Lung (tissue), 12 donors: ENCODE results near the gene GTF2H1. TPM values are rescaled to one million over a fixed set of nuclear protein-coding genes. Genes with fewer than 3 reads are reported as not detected.

Experiments used
- ATAC-seq: fragments of 200-7000 bp; cut with Tn5 transposase; one replicate; pipeline ENCODE4 v1.9.1; 2020; ENCODE audit warnings: moderate number of reproducible peaks; ENCODE audit not compliant: insufficient read depth, low FRiP score
- DNase-seq, 3 donors: peaks; one replicate each; pipeline ENCODE4 v3.0.0-alpha.2; 2013 to 2017
- H3K27ac ChIP-seq, 2 donors: one replicate each; pipeline ENCODE4 v1.5.1; 2013; ENCODE audit warnings: mild to moderate bottlenecking in 2 of 2, moderate library complexity in 2 of 2, control low read depth in 1 of 2, inconsistent platforms in 1 of 2, low read depth in 1 of 2, low read length in 1 of 2
- H3K27me3 ChIP-seq, 3 donors: one replicate each; pipeline ENCODE4 v1.5.1; 2013; ENCODE audit warnings: low read length in 2 of 3; ENCODE audit not compliant: control insufficient read depth in 3 of 3, insufficient read depth in 3 of 3
- H3K36me3 ChIP-seq, 4 donors: one replicate each; pipeline ENCODE4 v1.5.1; 2013; ENCODE audit warnings: low read length in 4 of 4, mild to moderate bottlenecking in 1 of 4, moderate library complexity in 1 of 4; ENCODE audit not compliant: control insufficient read depth in 4 of 4, insufficient read depth in 4 of 4
- H3K4me1 ChIP-seq, 5 donors: one replicate each; pipeline ENCODE4 v1.5.1; 2013; ENCODE audit warnings: low read length in 5 of 5, mild to moderate bottlenecking in 2 of 5, moderate library complexity in 1 of 5; ENCODE audit not compliant: control insufficient read depth in 5 of 5, insufficient read depth in 5 of 5
- H3K4me3 ChIP-seq: one replicate; pipeline ENCODE4 v1.5.1; 2013; ENCODE audit warnings: mild to moderate bottlenecking, control low read depth, moderate library complexity
- H3K9ac ChIP-seq, 2 donors: one replicate each; pipeline ENCODE4 v1.5.1; 2013; ENCODE audit warnings: low read length in 2 of 2, control low read depth in 1 of 2; ENCODE audit not compliant: insufficient read depth in 1 of 2
- H3K9me3 ChIP-seq, 4 donors: one replicate each; pipeline ENCODE4 v1.5.1; 2013; ENCODE audit warnings: low read length in 3 of 4, mild to moderate bottlenecking in 1 of 4, moderate library complexity in 1 of 4; ENCODE audit not compliant: control insufficient read depth in 4 of 4, insufficient read depth in 3 of 4
- CTCF ChIP-seq: IDR thresholded peaks from 2 replicates; pipeline ENCODE4 v1.5.1; 2012; ENCODE audit warnings: mild to moderate bottlenecking; ENCODE audit errors: control extremely low read depth, extremely low read depth
- WGBS, 2 donors: extraction: QIAGEN DNeasy Blood & Tissue Kit; methylation state at CpG; one replicate each; pipeline ENCODE4 v1.1.7; 2013; 5-methylcytosine and 5-hydroxymethylcytosine counted together
- polyA plus RNA-seq, 2 donors: library from polyadenylated mRNA; stranded (reverse); fragments of 200-250 nt; gene quantifications; one replicate each; pipeline ENCODE4 v1.2.1, GENCODE V29; 2013
- total RNA-seq, 2 donors: library from RNA; depleted of rRNA in 1 of 2; stranded (reverse); fragments of >200 nt in 1 of 2; gene quantifications; one replicate each; pipeline ENCODE4 v1.2.1, GENCODE V29; 2014 to 2021
- donor health status: control.
- donor health status: control.
- donor health status: Bipolar disorder and iron deficiency.
- donor health status: healthy.
- donor health status: DM: yes; HTN: yes; CAD: no.

The GTF2H1 gene
- total and polyA plus RNA-seq, 4 donors: 20.2 to 87.9 (median 32.6) TPM

DNA sequence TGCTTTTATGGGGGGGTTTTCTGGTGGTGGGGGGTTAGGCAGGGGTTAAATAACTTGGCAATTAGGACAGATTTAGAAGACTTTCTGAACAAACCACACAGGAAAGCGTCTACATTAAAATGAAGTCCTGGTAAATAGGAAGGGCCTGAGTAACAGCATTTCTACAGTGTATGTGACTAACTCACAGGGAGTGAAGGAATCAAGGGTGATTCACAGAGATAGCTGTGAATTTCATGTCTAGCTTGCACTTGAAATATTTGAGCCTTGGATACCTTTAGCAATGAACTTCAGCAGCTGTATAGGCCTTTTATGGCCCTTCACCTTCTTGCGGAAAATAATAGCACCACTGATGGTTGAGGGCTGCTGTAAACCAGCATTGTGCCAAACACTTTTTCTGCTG, 45.9 kb downstream of the GTF2H1 start:
- no peaks in the 10 kb centered on the region for H3K27me3 ChIP-seq
- peaks cover 11 to 23% (median 17%) of the 10 kb centered on the region in 4 donors for H3K36me3 ChIP-seq
- H3K9me3 ChIP-seq: peaks cover 0 to 2% (median 0%) of the 10 kb centered on the region in 4 donors
- WGBS, 2 donors: 67 to 74% methylated on average over 2 of the region's 2 CpGs
- no peak for TF ChIP-seq CTCF
- DNase-seq (no peak), ATAC-seq (no peak)
- no peak overlapping the region for H3K9ac ChIP-seq
- no peaks in the 10 kb centered on the region for H3K4me1 ChIP-seq
- H3K4me3 ChIP-seq: no peak overlapping the region
- no peak overlapping the region for H3K27ac ChIP-seq

- Histone ChIP-seq H3K36me3 (peaks cover 6 to 14% (median 10%) of the 10 kb centered on the region in 4 donors), H3K9me3 (peaks cover 0 to 2% (median 0%) of the 10 kb centered on the region in 4 donors), H3K9ac (no peak overlapping the region), H3K27ac (no peak overlapping the region), H3K4me1 (no peaks in the 10 kb centered on the region), H3K27me3 (no peaks in the 10 kb centered on the region), H3K4me3 (no peak overlapping the region)
- DNase-seq (no peak), ATAC-seq (no peak)
- 61 to 63% methylated on average over 2 of the region's 2 CpGs for WGBS, 2 donors
- TF ChIP-seq CTCF: no peak
Observed at GRCh38 chr11:18369398-18369797, 47.0 kb downstream of the GTF2H1 start.

- TF ChIP-seq CTCF: no peak
- ATAC-seq (no peak), DNase-seq (no peak)
- Histone ChIP-seq H3K4me3 (no peak overlapping the region), H3K4me1 (no peaks in the 10 kb centered on the region), H3K27me3 (no peaks in the 10 kb centered on the region), H3K27ac (no peak overlapping the region), H3K9me3 (no peaks in the 10 kb centered on the region), H3K36me3 (peaks cover 0 to 3% (median under 1%) of the 10 kb centered on the region in 4 donors), H3K9ac (no peak overlapping the region)
- WGBS, 2 donors: 80 to 88% methylated on average over 2 of the region's 2 CpGs
Observed at GRCh38 chr11:18371279-18371678, 48.9 kb downstream of the GTF2H1 start.

GRCh38 chr11:18372201-18372600, 49.8 kb downstream of the GTF2H1 start:
- H3K4me1 ChIP-seq: no peaks in the 10 kb centered on the region
- no peak for ATAC-seq
- DNase-seq: no peak
- WGBS, 2 donors: 88 to 91% methylated on average over 2 of the region's 2 CpGs
- no peak overlapping the region for H3K4me3 ChIP-seq
- TF ChIP-seq CTCF: no peak
- no peaks in the 10 kb centered on the region for H3K27me3 ChIP-seq
- no peak overlapping the region for H3K27ac ChIP-seq
- H3K9me3 ChIP-seq: no peaks in the 10 kb centered on the region
- H3K9ac ChIP-seq: no peak overlapping the region
- H3K36me3 ChIP-seq: no peaks in the 10 kb centered on the region
